HG03097 (cell line): ENCODE data around the gene REXO4.

Source experiments
- ATAC-seq: cut with Tn5 transposase; IDR thresholded peaks from one replicate; pipeline ENCODE4 v1.9.1; 2021; ENCODE audit not compliant: unreplicated experiment, low FRiP score

The REXO4 gene

GRCh38 chr9:133371261-133371711 is 46.5 kb downstream of the REXO4 start:
- no peak for ATAC-seq

- ATAC-seq: no peak
Measured at GRCh38 chr9:133370685-133371084, 47.1 kb downstream of the REXO4 start.

GRCh38 chr9:133369933-133370332 is 47.9 kb downstream of the REXO4 start:
- ATAC-seq: no peak

- no peak for ATAC-seq
Measured at GRCh38 chr9:133369422-133369821, 48.4 kb downstream of the REXO4 start.

GRCh38 chr9:133368249-133368881 is 49.4 kb downstream of the REXO4 start:
- no peak for ATAC-seq

GRCh38 chr9:133367778-133368177 is 50.0 kb downstream of the REXO4 start:
- ATAC-seq: no peak

- ATAC-seq: no peak
Measured at GRCh38 chr9:133367221-133367620, 50.6 kb downstream of the REXO4 start.

- no peak for ATAC-seq
Measured at GRCh38 chr9:133366435-133366834, 51.4 kb downstream of the REXO4 start.

- no peak for ATAC-seq
Measured at GRCh38 chr9:133362359-133363044, 55.3 kb downstream of the REXO4 start.

- no peak for ATAC-seq
Measured at GRCh38 chr9:133361507-133362092, 56.2 kb downstream of the REXO4 start.

GRCh38 chr9:133360400-133361393 is 57.1 kb downstream of the REXO4 start:
- ATAC-seq: no peak

- no peak for ATAC-seq
Measured at GRCh38 chr9:133359399-133360175, 58.2 kb downstream of the REXO4 start.

- no peak for ATAC-seq
Measured at GRCh38 chr9:133357656-133358055, 60.2 kb downstream of the REXO4 start.

GRCh38 chr9:133356391-133357091 is 61.3 kb downstream of the REXO4 start, which contains the start of the genes SURF1 and SURF2:
Gene SURF1, minus strand, starts transcription at chr9:133356487. Its CDS starts 34 bp downstream, at chr9:133356453.
Gene SURF2, plus strand, starts transcription at chr9:133356550. Its CDS starts 43 bp downstream, at chr9:133356593.
- ATAC-seq: no peak
